WTC11 (cell line): ENCODE data around the gene TNNI2. TPM values are rescaled to one million over a fixed set of nuclear protein-coding genes. Genes with fewer than 3 reads are reported as not detected.

Source experiments
- ATAC-seq: fragments of 200-7000 bp; cut with Tn5 transposase; 2 replicates; pipeline ENCODE4 v1.10.0; 2021; ENCODE audit warnings: mild to moderate bottlenecking, moderate library complexity
- CTCF ChIA-PET: fragments of 300-600 bp; sonication (Branson Sonifier 250); formaldehyde crosslinking; loops from one replicate; lab custom pipeline; 2021; ENCODE audit warnings: antibody characterized with exemption; lab: Charles Lee
- POLR2A ChIA-PET: fragments of 350-600 bp; sonication (Branson Sonifier 250); formaldehyde crosslinking; loops from one replicate; lab custom pipeline; 2021; ENCODE audit warnings: antibody characterized with exemption; lab: Charles Lee
- DNase-seq: peaks from one replicate; pipeline ENCODE4 v3.0.0; 2021; ENCODE audit warnings: low spot score
- H3K27ac Mint-ChIP-seq: 2 replicates; pipeline ENCODE4 v1.8.0; 2021; ENCODE audit warnings: mixed read lengths
- H3K27me3 Mint-ChIP-seq: 2 replicates; pipeline ENCODE4 v1.8.0; 2021; ENCODE audit warnings: low read depth, mild to moderate bottlenecking, moderate library complexity, mixed read lengths
- H3K36me3 Mint-ChIP-seq: 2 replicates; pipeline ENCODE4 v1.8.0; 2021; ENCODE audit warnings: mixed read lengths
- H3K4me1 Mint-ChIP-seq: 2 replicates; pipeline ENCODE4 v1.8.0; 2022; ENCODE audit warnings: mixed read lengths
- H3K4me3 Mint-ChIP-seq: 2 replicates; pipeline ENCODE4 v1.8.0; 2021; ENCODE audit warnings: mild to moderate bottlenecking, moderate library complexity, mixed read lengths
- H3K9me3 Mint-ChIP-seq: 2 replicates; pipeline ENCODE4 v1.8.0; 2021; ENCODE audit warnings: mixed read lengths
- CTCF ChIP-seq: fragments of 200-600 bp; IDR thresholded peaks from 2 replicates; pipeline ENCODE4 v1.8.0; 2022; ENCODE audit warnings: antibody characterized with exemption
- ESRRA ChIP-seq: sonication (generic); formaldehyde crosslinking; IDR thresholded peaks from 2 replicates; pipeline ENCODE4 v1.8.1; 2022; ENCODE audit warnings: mild to moderate bottlenecking, missing genetic modification reagents, borderline replicate concordance
- JUN ChIP-seq: sonication (generic); formaldehyde crosslinking; IDR thresholded peaks from 2 replicates; pipeline ENCODE4 v1.8.0; 2023; ENCODE audit warnings: mild to moderate bottlenecking, missing genetic modification reagents
- KAT7 ChIP-seq: sonication (generic); formaldehyde crosslinking; IDR thresholded peaks from 2 replicates; pipeline ENCODE4 v1.8.1; 2023; ENCODE audit warnings: missing genetic modification reagents, mild to moderate bottlenecking, borderline replicate concordance
- MYBL2 ChIP-seq: sonication (generic); formaldehyde crosslinking; IDR thresholded peaks from 2 replicates; pipeline ENCODE4 v1.8.1; 2023; ENCODE audit warnings: mild to moderate bottlenecking, moderate library complexity, missing genetic modification reagents
- NFE2L1 ChIP-seq: sonication (generic); formaldehyde crosslinking; IDR thresholded peaks from 2 replicates; pipeline ENCODE4 v1.8.1; 2023; ENCODE audit warnings: missing genetic modification reagents
- NFYB ChIP-seq: sonication (generic); formaldehyde crosslinking; conservative IDR thresholded peaks from 2 replicates; pipeline ENCODE4 v1.8.0; 2022; ENCODE audit warnings: low read depth, missing genetic modification reagents
- RELA ChIP-seq: sonication (generic); formaldehyde crosslinking; IDR thresholded peaks from 2 replicates; pipeline ENCODE4 v1.8.1; 2022; ENCODE audit warnings: missing genetic modification reagents, mild to moderate bottlenecking, borderline replicate concordance
- RORB ChIP-seq: fragments of 250-450 bp; sonication (Bioruptor Pico); IDR thresholded peaks from 2 replicates; pipeline ENCODE4 v1.9.0; 2021; ENCODE audit warnings: mild to moderate bottlenecking
- SMAD4 ChIP-seq: sonication (generic); formaldehyde crosslinking; IDR thresholded peaks from 2 replicates; pipeline ENCODE4 v1.8.0; 2022; ENCODE audit warnings: mild to moderate bottlenecking, missing genetic modification reagents
- TEAD4 ChIP-seq: sonication (generic); formaldehyde crosslinking; IDR thresholded peaks from 2 replicates; pipeline ENCODE4 v1.8.0; 2022; ENCODE audit warnings: mild to moderate bottlenecking, missing genetic modification reagents
- ZNF219 ChIP-seq: sonication (generic); formaldehyde crosslinking; IDR thresholded peaks from 2 replicates; pipeline ENCODE4 v1.8.0; 2023; ENCODE audit warnings: missing genetic modification reagents, mild to moderate bottlenecking, borderline replicate concordance
- ZNF263 ChIP-seq: sonication (generic); formaldehyde crosslinking; IDR thresholded peaks from 2 replicates; pipeline ENCODE4 v1.8.1; 2022; ENCODE audit warnings: low read depth, mild to moderate bottlenecking, moderate library complexity, missing genetic modification reagents
- ZNF281 ChIP-seq: sonication (generic); formaldehyde crosslinking; IDR thresholded peaks from 2 replicates; pipeline ENCODE4 v1.8.0; 2023; ENCODE audit warnings: mild to moderate bottlenecking, missing genetic modification reagents
- ZNF416 ChIP-seq: fragments of 250-450 bp; sonication (Bioruptor Pico); IDR thresholded peaks from 2 replicates; pipeline ENCODE4 v1.9.0; 2021; ENCODE audit warnings: mild to moderate bottlenecking, inconsistent platforms
- ZNF425 ChIP-seq: fragments of 250-450 bp; sonication (Bioruptor Pico); conservative IDR thresholded peaks from 2 replicates; pipeline ENCODE4 v1.9.0; 2021; ENCODE audit warnings: mild to moderate bottlenecking
- total RNA-seq: library from RNA; stranded (reverse); gene quantifications from 3 replicates; pipeline ENCODE4 v1.2.3, GENCODE V29; 2021
- TF ChIP-seq, protein P1 (sequence below): sonication (generic); formaldehyde crosslinking; IDR thresholded peaks from 2 replicates; pipeline ENCODE4 v1.8.1; 2023; ENCODE audit warnings: mild to moderate bottlenecking, moderate library complexity, missing genetic modification reagents
- TF ChIP-seq, protein P2 (sequence below): sonication (generic); formaldehyde crosslinking; IDR thresholded peaks from 2 replicates; pipeline ENCODE4 v1.8.1; 2022; ENCODE audit warnings: missing genetic modification reagents, borderline replicate concordance
- TF ChIP-seq, protein P3 (sequence below): sonication (generic); formaldehyde crosslinking; IDR thresholded peaks from 2 replicates; pipeline ENCODE4 v1.8.0; 2022; ENCODE audit warnings: mild to moderate bottlenecking, missing genetic modification reagents

TNNI2 gene
- total RNA-seq, 1 experiment from 2014 or later, result not detected

DNA sequence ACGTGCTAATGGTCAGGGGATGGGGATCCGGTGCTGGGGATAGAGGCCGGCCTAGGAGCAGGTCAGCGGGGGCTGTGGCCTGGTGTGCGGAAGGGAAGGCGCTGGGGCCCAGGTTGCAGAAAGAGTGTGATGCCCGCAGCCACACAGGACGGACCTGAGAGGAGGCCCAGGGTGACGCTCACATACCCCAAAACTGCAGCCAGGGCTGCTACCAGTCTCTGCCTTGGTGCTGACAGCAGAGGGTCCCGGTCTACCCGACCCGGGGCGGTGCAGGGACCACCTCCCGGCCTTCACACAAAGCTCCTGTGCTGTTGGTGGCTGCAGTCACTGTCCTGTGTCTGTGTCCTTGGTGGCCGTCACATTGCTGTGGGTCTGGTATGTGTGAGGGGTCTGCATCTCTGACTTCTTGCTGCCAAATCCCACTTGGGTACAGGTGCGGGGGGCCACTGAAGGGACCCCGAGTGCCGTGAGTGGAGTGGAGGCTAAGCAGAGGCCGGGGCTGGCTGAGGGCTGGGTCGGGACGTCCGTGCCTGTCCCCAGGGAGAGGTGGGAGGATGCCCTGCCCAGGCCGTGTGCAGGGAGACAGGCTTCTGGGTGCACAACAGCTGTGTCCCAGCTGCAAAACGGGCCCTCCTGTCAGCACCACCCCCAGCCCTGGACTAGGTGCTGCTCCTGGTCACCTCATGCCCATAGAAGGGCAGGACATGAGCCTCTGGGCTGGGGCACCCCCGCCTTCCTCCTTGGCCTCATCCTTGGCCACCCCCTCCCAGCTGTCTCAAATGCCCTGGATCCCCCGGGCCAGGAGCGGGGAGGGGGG, 15.6 kb downstream of the TNNI2 start:
- Mint-ChIP-seq H3K36me3 (no peaks in the 10 kb centered on the region), H3K4me1 (no peaks in the 10 kb centered on the region), H3K27ac (no peak overlapping the region), H3K4me3 (no peak overlapping the region), H3K9me3 (no peaks in the 10 kb centered on the region), H3K27me3 (no peaks in the 10 kb centered on the region; the same call in 1 of the 2 replicates)
- no peak for DNase-seq
- ChIA-PET POLR2A (interaction anchor here (0.5 kb wide), 1 partner anchor 128 kb away, joined by 3 read pairs; no protein-coding TSS in a partner anchor), CTCF (interaction anchor here (1.5 to 2.9 kb wide), 6 partner anchors 22 to 297 kb away, joined by 5 to 13 read pairs (median 8); no protein-coding TSS in a partner anchor)
- TF ChIP-seq ZNF281 (CRISPR knock-in tag) (no peak), JUN (no peak), CTCF (no peak), ZNF219 (CRISPR knock-in tag) (no peak), TEAD4 (CRISPR knock-in tag) (no peak), ZNF425 (CRISPR knock-in tag) (no peak), NFE2L1 (CRISPR knock-in tag) (no peak), RELA (CRISPR knock-in tag) (no peak)
- TF ChIP-seq, protein P1, sequence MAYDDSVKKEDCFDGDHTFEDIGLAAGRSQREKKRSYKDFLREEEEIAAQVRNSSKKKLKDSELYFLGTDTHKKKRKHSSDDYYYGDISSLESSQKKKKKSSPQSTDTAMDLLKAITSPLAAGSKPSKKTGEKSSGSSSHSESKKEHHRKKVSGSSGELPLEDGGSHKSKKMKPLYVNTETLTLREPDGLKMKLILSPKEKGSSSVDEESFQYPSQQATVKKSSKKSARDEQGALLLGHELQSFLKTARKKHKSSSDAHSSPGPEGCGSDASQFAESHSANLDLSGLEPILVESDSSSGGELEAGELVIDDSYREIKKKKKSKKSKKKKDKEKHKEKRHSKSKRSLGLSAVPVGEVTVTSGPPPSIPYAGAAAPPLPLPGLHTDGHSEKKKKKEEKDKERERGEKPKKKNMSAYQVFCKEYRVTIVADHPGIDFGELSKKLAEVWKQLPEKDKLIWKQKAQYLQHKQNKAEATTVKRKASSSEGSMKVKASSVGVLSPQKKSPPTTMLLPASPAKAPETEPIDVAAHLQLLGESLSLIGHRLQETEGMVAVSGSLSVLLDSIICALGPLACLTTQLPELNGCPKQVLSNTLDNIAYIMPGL, result no peak
- no peak for ATAC-seq

DNA sequence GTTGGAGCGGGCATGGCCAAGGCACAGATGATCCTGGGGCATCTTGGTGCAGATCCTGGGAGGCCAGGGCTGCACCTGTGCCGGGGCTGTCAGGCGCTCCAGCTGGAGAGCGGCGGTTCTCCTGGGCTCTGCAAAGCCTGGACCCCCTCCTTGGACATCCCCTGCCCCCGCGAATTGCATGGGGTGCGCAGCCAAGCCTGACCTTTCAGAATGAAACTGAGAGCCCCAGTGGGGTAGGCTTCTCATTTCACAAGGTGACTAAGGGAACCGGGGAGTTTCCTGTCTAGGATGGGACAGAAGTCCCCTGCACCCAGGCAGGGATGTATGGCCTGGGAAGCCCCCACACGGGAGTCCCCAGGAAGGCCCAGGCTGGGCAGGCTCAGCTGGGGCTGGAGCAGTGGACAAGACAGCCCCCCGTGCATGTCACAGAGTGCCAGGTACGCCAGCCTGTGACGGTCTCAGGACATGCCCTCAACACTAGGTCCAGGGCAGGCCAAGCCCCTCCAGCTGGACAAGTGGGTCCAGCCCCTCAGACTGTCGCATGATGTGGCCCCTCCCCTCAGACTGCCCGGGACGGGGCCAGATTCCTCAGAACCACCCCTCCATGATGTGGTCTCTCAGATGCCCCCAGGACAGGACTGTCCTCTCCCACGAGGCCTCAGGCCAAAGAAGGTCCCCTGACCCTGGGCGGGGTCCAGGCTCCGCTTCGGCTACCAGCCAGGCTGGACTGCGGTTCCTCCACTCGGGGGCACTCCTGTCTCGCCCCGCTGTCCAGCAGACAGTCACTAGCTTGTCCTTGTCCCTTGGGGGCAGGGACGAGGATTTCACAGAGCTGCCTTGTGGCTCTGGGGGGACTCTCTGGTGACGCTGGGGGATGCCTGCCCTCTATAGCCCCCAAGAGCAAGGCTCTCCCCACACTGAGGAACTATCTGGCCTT, 16.4 kb downstream of the TNNI2 start:
- Mint-ChIP-seq H3K27ac (no peak overlapping the region), H3K27me3 (no peaks in the 10 kb centered on the region; the same call in 1 of the 2 replicates), H3K36me3 (no peaks in the 10 kb centered on the region), H3K9me3 (no peaks in the 10 kb centered on the region), H3K4me1 (no peaks in the 10 kb centered on the region), H3K4me3 (no peak overlapping the region)
- no peak for ATAC-seq
- POLR2A ChIA-PET, result no interaction called here
- CTCF ChIA-PET, result interaction anchor here (0.6 to 2.9 kb wide), 12 partner anchors 8 to 301 kb away, joined by 3 to 13 read pairs (median 6); no protein-coding TSS in a partner anchor
- DNase-seq, result no peak
- TF ChIP-seq, protein P2, sequence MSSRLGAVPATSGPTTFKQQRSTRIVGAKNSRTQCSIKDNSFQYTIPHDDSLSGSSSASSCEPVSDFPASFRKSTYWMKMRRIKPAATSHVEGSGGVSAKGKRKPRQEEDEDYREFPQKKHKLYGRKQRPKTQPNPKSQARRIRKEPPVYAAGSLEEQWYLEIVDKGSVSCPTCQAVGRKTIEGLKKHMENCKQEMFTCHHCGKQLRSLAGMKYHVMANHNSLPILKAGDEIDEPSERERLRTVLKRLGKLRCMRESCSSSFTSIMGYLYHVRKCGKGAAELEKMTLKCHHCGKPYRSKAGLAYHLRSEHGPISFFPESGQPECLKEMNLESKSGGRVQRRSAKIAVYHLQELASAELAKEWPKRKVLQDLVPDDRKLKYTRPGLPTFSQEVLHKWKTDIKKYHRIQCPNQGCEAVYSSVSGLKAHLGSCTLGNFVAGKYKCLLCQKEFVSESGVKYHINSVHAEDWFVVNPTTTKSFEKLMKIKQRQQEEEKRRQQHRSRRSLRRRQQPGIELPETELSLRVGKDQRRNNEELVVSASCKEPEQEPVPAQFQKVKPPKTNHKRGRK, result no peak
- TF ChIP-seq, protein P1, result no peak
- TF ChIP-seq KAT7 (CRISPR knock-in tag) (no peak), NFYB (CRISPR knock-in tag) (no peak), ZNF416 (CRISPR knock-in tag) (no peak), SMAD4 (no peak), RORB (CRISPR knock-in tag) (no peak), ZNF263 (CRISPR knock-in tag) (no peak), ESRRA (no peak), MYBL2 (CRISPR knock-in tag) (no peak)
- TF ChIP-seq, protein P3, sequence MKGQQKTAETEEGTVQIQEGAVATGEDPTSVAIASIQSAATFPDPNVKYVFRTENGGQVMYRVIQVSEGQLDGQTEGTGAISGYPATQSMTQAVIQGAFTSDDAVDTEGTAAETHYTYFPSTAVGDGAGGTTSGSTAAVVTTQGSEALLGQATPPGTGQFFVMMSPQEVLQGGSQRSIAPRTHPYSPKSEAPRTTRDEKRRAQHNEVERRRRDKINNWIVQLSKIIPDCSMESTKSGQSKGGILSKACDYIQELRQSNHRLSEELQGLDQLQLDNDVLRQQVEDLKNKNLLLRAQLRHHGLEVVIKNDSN (CRISPR knock-in tag), result no peak
